HG02642 (cell line): ENCODE data around the gene METTL17.

ENCODE experiments used
- ATAC-seq: cut with Tn5 transposase; IDR thresholded peaks from one replicate; pipeline ENCODE4 v1.9.1; 2021; ENCODE audit warnings: mild to moderate bottlenecking; ENCODE audit not compliant: unreplicated experiment, poor library complexity

METTL17 gene

GRCh38 chr14:21022686-21023085, 32.9 kb downstream of the METTL17 start:
- ATAC-seq, result no peak

- ATAC-seq, result no peak
Observed at GRCh38 chr14:21023174-21023573, 33.4 kb downstream of the METTL17 start.

GRCh38 chr14:21023817-21024584, 34.2 kb downstream of the METTL17 start:
- no peak for ATAC-seq

- peak; percentile 51 for ATAC-seq
Observed at GRCh38 chr14:21024585-21025370, 35.0 kb downstream of the METTL17 start, which contains the start of gene NDRG2. NDRG2 (minus strand) TSS chr14:21025061; CDS start chr14:21023315, 1,746 bp downstream.

GRCh38 chr14:21025371-21026273, 35.8 kb downstream of the METTL17 start:
- no peak for ATAC-seq

- no peak for ATAC-seq
Observed at GRCh38 chr14:21026274-21026987, 36.7 kb downstream of the METTL17 start.

GRCh38 chr14:21026988-21027315, 37.2 kb downstream of the METTL17 start:
- ATAC-seq, result no peak

- no peak for ATAC-seq
Observed at GRCh38 chr14:21029917-21030316, 40.1 kb downstream of the METTL17 start, which contains the start of gene TPPP2. TPPP2 (plus strand) TSS chr14:21030217; CDS start chr14:21030582, 365 bp downstream.

- ATAC-seq, result no peak
Observed at GRCh38 chr14:21030531-21030930, 40.8 kb downstream of the METTL17 start.

- ATAC-seq, result no peak
Observed at GRCh38 chr14:21032326-21033132, 42.7 kb downstream of the METTL17 start.

GRCh38 chr14:21033133-21033698, 43.4 kb downstream of the METTL17 start:
- no peak for ATAC-seq

- no peak for ATAC-seq
Observed at GRCh38 chr14:21034707-21035106, 44.9 kb downstream of the METTL17 start, which contains the start of gene RNASE13. RNASE13 (minus strand) TSS chr14:21034807; CDS start chr14:21034288, 519 bp downstream.

- ATAC-seq, result no peak
Observed at GRCh38 chr14:21036751-21037150, 47.0 kb downstream of the METTL17 start.

GRCh38 chr14:21037156-21037555, 47.4 kb downstream of the METTL17 start:
- no peak for ATAC-seq

- no peak for ATAC-seq
Observed at GRCh38 chr14:21038441-21039422, 49.0 kb downstream of the METTL17 start.

- no peak for ATAC-seq
Observed at GRCh38 chr14:21039585-21040369, 50.0 kb downstream of the METTL17 start.
